H1 (cell line): Measurements from ENCODE around the gene SLC16A5. TPM values are rescaled to one million over a fixed set of nuclear protein-coding genes. Genes with fewer than 3 reads are reported as not detected.

Experiments
- ASH2L ChIP-seq: fragments of 200-600, 300-600 bp; sonication (generic); IDR thresholded peaks from one replicate; pipeline ENCODE4 v1.7.1; 2017; ENCODE audit warnings: low read length
- CHD1 ChIP-seq: IDR thresholded peaks from 2 replicates; pipeline ENCODE4 v1.6.1; 2012; ENCODE audit warnings: low read depth, low read length, improper control_type of control experiment
- GABPA ChIP-seq: IDR thresholded peaks from 2 replicates; pipeline ENCODE4 v1.6.1; 2011; ENCODE audit warnings: mild to moderate bottlenecking, low read length, moderate library complexity, borderline replicate concordance; ENCODE audit not compliant: insufficient read depth
- GTF2F1 ChIP-seq: IDR thresholded peaks from 2 replicates; pipeline ENCODE4 v1.6.1; 2012; ENCODE audit warnings: low read depth, low read length, improper control_type of control experiment, borderline replicate concordance
- NANOG ChIP-seq: IDR thresholded peaks from 2 replicates; pipeline ENCODE4 v1.6.1; 2011; ENCODE audit warnings: low read length, low read depth, mild to moderate bottlenecking, inconsistent platforms; ENCODE audit not compliant: insufficient read depth, poor library complexity, severe bottlenecking
- POLR2A ChIP-seq, 2 experiments: IDR thresholded peaks; 1 replicate in 1 of 2; 2 replicates in 1 of 2; pipeline ENCODE4 v1.6.1; 2011; ENCODE audit warnings: low read depth in 2 of 2, low read length in 2 of 2, mild to moderate bottlenecking in 2 of 2; ENCODE audit errors: control extremely low read depth in 1 of 2
- POLR2AphosphoS5 ChIP-seq: IDR thresholded peaks from 2 replicates; pipeline ENCODE4 v1.6.1; 2011; ENCODE audit warnings: low read depth, low read length
- SAP30 ChIP-seq: fragments of 300-600 bp; sonication (generic); IDR thresholded peaks from 2 replicates; pipeline ENCODE4 v1.7.1; 2012; ENCODE audit warnings: low read length, moderate library complexity, mild to moderate bottlenecking, inconsistent platforms; ENCODE audit not compliant: insufficient read depth, insufficient replicate concordance
- SUZ12 ChIP-seq: fragments of 200-600 bp; sonication (generic); IDR thresholded peaks from 2 replicates; pipeline ENCODE4 v1.6.1; 2012; ENCODE audit warnings: mild to moderate bottlenecking, inconsistent platforms, low read length, moderate library complexity, mixed read lengths
- TBP ChIP-seq: IDR thresholded peaks from 2 replicates; pipeline ENCODE4 v1.6.1; 2011; ENCODE audit warnings: low read depth, low read length, improper control_type of control experiment
- polyA plus RNA-seq, 7 experiments: library from polyadenylated mRNA; depleted of rRNA in 3 of 7; stranded (reverse) in 5 of 7; unstranded in 2 of 7; fragments of >200 nt in 5 of 7; fragments of 200-250 nt in 2 of 7; gene quantifications; 1 replicate in 5 of 7; 2 replicates in 1 of 7; 4 replicates in 1 of 7; pipeline versions ENCODE4 v1.2.1 to v1.2.3, GENCODE V29; 2011 to 2013; ENCODE audit warnings: missing spikeins in 2 of 7, mixed read lengths in 2 of 7
- total RNA-seq: library from RNA; stranded (reverse); fragmentation: NEBNext Ultra II Directional; extraction: Animal tissue kit (Norgen Biotek cat#: 25700); gene quantifications from 2 replicates; pipeline ENCODE4 v1.2.1, GENCODE V29; 2021
- TF ChIP-seq, protein P1 (sequence below): IDR thresholded peaks from 2 replicates; pipeline ENCODE4 v1.6.1; 2011; ENCODE audit warnings: low read length, improper control_type of control experiment
- TF ChIP-seq, protein P2 (sequence below): IDR thresholded peaks from 2 replicates; pipeline ENCODE4 v1.6.1; 2012; ENCODE audit warnings: inconsistent platforms
- TF ChIP-seq, protein P3 (sequence below): IDR thresholded peaks from 2 replicates; pipeline ENCODE4 v1.6.1; 2012; ENCODE audit warnings: inconsistent platforms

SLC16A5 gene
- total and polyA plus RNA-seq, 2 of the 8 experiments (the other 6 are each of a cell fraction or from before 2014, with no cell fraction given): 17.1 to 34.7 TPM

- TF ChIP-seq TBP: 0 out of 2 replicates have a peak, but pooled peaks have one; percentile 54
- no peak for TF ChIP-seq SUZ12
- no peak for TF ChIP-seq NANOG
- TF ChIP-seq, protein P1, sequence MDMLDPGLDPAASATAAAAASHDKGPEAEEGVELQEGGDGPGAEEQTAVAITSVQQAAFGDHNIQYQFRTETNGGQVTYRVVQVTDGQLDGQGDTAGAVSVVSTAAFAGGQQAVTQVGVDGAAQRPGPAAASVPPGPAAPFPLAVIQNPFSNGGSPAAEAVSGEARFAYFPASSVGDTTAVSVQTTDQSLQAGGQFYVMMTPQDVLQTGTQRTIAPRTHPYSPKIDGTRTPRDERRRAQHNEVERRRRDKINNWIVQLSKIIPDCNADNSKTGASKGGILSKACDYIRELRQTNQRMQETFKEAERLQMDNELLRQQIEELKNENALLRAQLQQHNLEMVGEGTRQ: no peak
- TF ChIP-seq, protein P2, sequence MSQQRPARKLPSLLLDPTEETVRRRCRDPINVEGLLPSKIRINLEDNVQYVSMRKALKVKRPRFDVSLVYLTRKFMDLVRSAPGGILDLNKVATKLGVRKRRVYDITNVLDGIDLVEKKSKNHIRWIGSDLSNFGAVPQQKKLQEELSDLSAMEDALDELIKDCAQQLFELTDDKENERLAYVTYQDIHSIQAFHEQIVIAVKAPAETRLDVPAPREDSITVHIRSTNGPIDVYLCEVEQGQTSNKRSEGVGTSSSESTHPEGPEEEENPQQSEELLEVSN: peak; percentile 61
- peak; percentile 44 for TF ChIP-seq SAP30
- TF ChIP-seq, protein P3, sequence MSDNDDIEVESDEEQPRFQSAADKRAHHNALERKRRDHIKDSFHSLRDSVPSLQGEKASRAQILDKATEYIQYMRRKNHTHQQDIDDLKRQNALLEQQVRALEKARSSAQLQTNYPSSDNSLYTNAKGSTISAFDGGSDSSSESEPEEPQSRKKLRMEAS: no peak; the same call in 1 of the 2 replicates
- TF ChIP-seq CHD1: no peak
- peak; percentile 54 for TF ChIP-seq ASH2L
- no peak for TF ChIP-seq GTF2F1
- peak; percentile 42; the same call in 1 of the 2 replicates for TF ChIP-seq GABPA
- peak in 1 of 2 experiments; percentile 56; a peak in 2 of 3 replicates for TF ChIP-seq POLR2A (IDR thresholded peaks at IDR 0.05; ENCODE audit: control extremely low read depth in 1 of 2, low read depth in 2 of 2, low read length in 2 of 2)
- peak; percentile 63 for TF ChIP-seq POLR2AphosphoS5
Observed at GRCh38 chr17:75109407-75110233, 21.9 kb downstream of the SLC16A5 start, which contains the start of gene ARMC7 (continued).
